GM06990 (cell line): Measurements from ENCODE around the gene PDZD2.

Experiments
- DNase-seq: peaks from one replicate; pipeline ENCODE4 v3.0.0-alpha.2; 2011; ENCODE audit not compliant: insufficient read length; ENCODE audit errors: extremely low read depth
- H3K27me3 ChIP-seq: replicated peaks from 2 replicates; pipeline ENCODE4 v1.6.0; 2011; ENCODE audit warnings: low read length; ENCODE audit not compliant: control insufficient read depth, insufficient read depth
- H3K36me3 ChIP-seq: 2 replicates; pipeline ENCODE4 v1.5.1; 2011; ENCODE audit warnings: low read length; ENCODE audit not compliant: control insufficient read depth, insufficient read depth
- H3K4me3 ChIP-seq: replicated peaks from 2 replicates; pipeline ENCODE4 v1.5.1; 2011; ENCODE audit warnings: low read depth, mild to moderate bottlenecking, control low read depth, low read length
- CTCF ChIP-seq: IDR thresholded peaks from 2 replicates; pipeline ENCODE4 v1.5.1; 2011; ENCODE audit warnings: low read length, control low read depth, mild to moderate bottlenecking, inconsistent platforms; ENCODE audit not compliant: insufficient read depth, poor library complexity, severe bottlenecking

The PDZD2 gene

GRCh38 chr5:32159328-32160072, 520.6 kb downstream of the PDZD2 start:
- no peaks in the 10 kb centered on the region for H3K27me3 ChIP-seq
- no peak for TF ChIP-seq CTCF
- DNase-seq, result no peak
- H3K36me3 ChIP-seq, result no peaks in the 10 kb centered on the region; the same call in 1 of the 2 replicates
- no peak overlapping the region for H3K4me3 ChIP-seq

- TF ChIP-seq CTCF, result no peak
These were observed 521.3 kb downstream of the PDZD2 start for GRCh38 chr5:32160228-32160627.

More at GRCh38 chr5:32160228-32160627, 521.3 kb downstream of the PDZD2 start:
- no peak for DNase-seq
- H3K27me3 ChIP-seq, result no peaks in the 10 kb centered on the region
- no peak overlapping the region for H3K4me3 ChIP-seq
- no peaks in the 10 kb centered on the region; the same call in none of the 2 replicates for H3K36me3 ChIP-seq
